ENCODE data around the gene FGF19. TPM values are rescaled to one million over a fixed set of nuclear protein-coding genes. Genes with fewer than 3 reads are reported as not detected.

The FGF19 gene
- total RNA-seq, 2 experiments from 2014 or later: 0.10 TPM; not detected in 1

Other genes with a start within 250 kb of the FGF19 start
- gene LINC01488, start 222.4 kb downstream of the FGF19 start, total RNA-seq: not detected
- gene CCND1, start 62.9 kb downstream of the FGF19 start, total RNA-seq: under 1 TPM; 0.22 to 0.74 TPM
- gene LTO1, start 28.7 kb downstream of the FGF19 start, total RNA-seq: 10 to 100 TPM; 14.8 to 14.9 TPM
- not detected for gene FGF4, start 71.3 kb upstream of the FGF19 start, total RNA-seq
- gene FGF3, start 115.4 kb upstream of the FGF19 start, total RNA-seq: not detected

Data from activated naive CD4-positive, alpha-beta T cell treated with anti-CD3 and anti-CD28 coated beads for 36 hours (primary cell).